GM12892 (cell line): Measurements from ENCODE around the gene FBXO17.

Source experiments
- POLR2A ChIP-seq: IDR thresholded peaks from 2 replicates; pipeline ENCODE4 v1.6.1; 2011; ENCODE audit warnings: low read depth, low read length, control low read depth
- POLR2AphosphoS5 ChIP-seq: IDR thresholded peaks from 2 replicates; pipeline ENCODE4 v1.6.1; 2011; ENCODE audit warnings: low read depth, low read length, control low read depth
- TAF1 ChIP-seq: IDR thresholded peaks from 2 replicates; pipeline ENCODE4 v1.6.1; 2011; ENCODE audit warnings: low read depth, mild to moderate bottlenecking, control low read depth, low read length, borderline replicate concordance

GRCh38 chr19:38893341-38893771 is 82.2 kb downstream of the FBXO17 start:
- TF ChIP-seq POLR2AphosphoS5 (no peak), POLR2A (no peak), TAF1 (no peak)
